ENCODE results near the gene DNM2. TPM values are rescaled to one million over a fixed set of nuclear protein-coding genes. Genes with fewer than 3 reads are reported as not detected.

DNM2 gene
- total and polyA plus RNA-seq, 9 of the 15 experiments (the other 6 are each of a cell fraction or from before 2014, with no cell fraction given) = 2.2 to 161 (median 72.6) TPM

DNA sequence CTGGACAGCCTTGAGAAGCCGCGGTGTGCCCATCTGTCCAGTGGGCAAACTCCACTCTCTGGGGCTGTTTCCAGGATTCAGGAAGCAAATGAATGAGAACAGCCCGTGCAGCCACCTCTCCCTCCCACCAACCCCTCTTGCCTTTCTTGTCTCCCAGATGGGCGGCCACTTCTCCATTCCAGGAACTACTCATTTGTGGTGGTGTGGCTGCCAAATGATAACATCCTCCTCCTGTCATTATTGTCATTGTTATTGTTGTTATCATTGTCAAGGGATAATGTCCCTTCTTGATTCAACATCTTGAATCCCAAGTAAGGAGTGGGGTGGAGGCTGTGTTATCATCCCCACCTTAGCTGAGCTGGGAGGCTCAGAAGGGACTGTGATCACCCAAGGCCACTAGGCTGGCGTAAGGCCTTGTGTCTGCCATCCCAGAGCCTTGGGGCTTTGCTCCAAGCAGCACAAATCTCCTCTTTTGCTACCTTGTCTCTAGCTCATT lies 1.6 kb downstream of the DNM2 start (continued):
- TF ChIP-seq ATF1 (CRISPR knock-in tag; IDR thresholded peaks at IDR 0.05) = no peak
- TF ChIP-seq ATF1 (tag; IDR thresholded peaks at IDR 0.05) = peak; percentile 43
- TF ChIP-seq JUND (IDR thresholded peaks at IDR 0.05; ENCODE audit: borderline replicate concordance, low read depth, low read length) = peak; percentile 62; the same call in 1 of the 2 replicates
- peak; percentile 70; the same call in 1 of the 3 replicates for TF ChIP-seq JUND (tag; IDR thresholded peaks at IDR 0.05; ENCODE audit: borderline replicate concordance, low read depth, low read length)
- TF ChIP-seq, protein P1, sequence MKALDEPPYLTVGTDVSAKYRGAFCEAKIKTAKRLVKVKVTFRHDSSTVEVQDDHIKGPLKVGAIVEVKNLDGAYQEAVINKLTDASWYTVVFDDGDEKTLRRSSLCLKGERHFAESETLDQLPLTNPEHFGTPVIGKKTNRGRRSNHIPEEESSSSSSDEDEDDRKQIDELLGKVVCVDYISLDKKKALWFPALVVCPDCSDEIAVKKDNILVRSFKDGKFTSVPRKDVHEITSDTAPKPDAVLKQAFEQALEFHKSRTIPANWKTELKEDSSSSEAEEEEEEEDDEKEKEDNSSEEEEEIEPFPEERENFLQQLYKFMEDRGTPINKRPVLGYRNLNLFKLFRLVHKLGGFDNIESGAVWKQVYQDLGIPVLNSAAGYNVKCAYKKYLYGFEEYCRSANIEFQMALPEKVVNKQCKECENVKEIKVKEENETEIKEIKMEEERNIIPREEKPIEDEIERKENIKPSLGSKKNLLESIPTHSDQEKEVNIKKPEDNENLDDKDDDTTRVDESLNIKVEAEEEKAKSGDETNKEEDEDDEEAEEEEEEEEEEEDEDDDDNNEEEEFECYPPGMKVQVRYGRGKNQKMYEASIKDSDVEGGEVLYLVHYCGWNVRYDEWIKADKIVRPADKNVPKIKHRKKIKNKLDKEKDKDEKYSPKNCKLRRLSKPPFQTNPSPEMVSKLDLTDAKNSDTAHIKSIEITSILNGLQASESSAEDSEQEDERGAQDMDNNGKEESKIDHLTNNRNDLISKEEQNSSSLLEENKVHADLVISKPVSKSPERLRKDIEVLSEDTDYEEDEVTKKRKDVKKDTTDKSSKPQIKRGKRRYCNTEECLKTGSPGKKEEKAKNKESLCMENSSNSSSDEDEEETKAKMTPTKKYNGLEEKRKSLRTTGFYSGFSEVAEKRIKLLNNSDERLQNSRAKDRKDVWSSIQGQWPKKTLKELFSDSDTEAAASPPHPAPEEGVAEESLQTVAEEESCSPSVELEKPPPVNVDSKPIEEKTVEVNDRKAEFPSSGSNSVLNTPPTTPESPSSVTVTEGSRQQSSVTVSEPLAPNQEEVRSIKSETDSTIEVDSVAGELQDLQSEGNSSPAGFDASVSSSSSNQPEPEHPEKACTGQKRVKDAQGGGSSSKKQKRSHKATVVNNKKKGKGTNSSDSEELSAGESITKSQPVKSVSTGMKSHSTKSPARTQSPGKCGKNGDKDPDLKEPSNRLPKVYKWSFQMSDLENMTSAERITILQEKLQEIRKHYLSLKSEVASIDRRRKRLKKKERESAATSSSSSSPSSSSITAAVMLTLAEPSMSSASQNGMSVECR (CRISPR knock-in tag; IDR thresholded peaks at IDR 0.05) = no peak
- no peak; a peak in 1 of 3 replicates for TF ChIP-seq CBX3 (IDR thresholded peaks at IDR 0.05; ENCODE audit: borderline replicate concordance in 1 of 2, low read length in 2 of 2)
- no peak for TF ChIP-seq PRPF4 (IDR thresholded peaks at IDR 0.05; ENCODE audit: insufficient read depth, low read depth, low read length, poor library complexity, severe bottlenecking)
- no peak for TF ChIP-seq TCFL5 (CRISPR knock-in tag; conservative IDR thresholded peaks at IDR 0.05)
- TF ChIP-seq ZC3H4 (CRISPR knock-in tag; IDR thresholded peaks at IDR 0.05; ENCODE audit: borderline replicate concordance) = no peak
- no peak for TF ChIP-seq CREBBP (IDR thresholded peaks at IDR 0.05; ENCODE audit: low read depth, low read length)
- no peak for TF ChIP-seq DIDO1 (tag; IDR thresholded peaks at IDR 0.05; ENCODE audit: low read depth)
- no peak for TF ChIP-seq U2AF1 (optimal IDR thresholded peaks at IDR 0.05; ENCODE audit: low read depth, low read length)
- no peak for TF ChIP-seq POLR3A (IDR thresholded peaks at IDR 0.05; ENCODE audit: borderline replicate concordance, extremely low read depth, insufficient read depth, insufficient read length)
- no peak for TF ChIP-seq SLC30A9 (CRISPR knock-in tag; IDR thresholded peaks at IDR 0.05)
- TF ChIP-seq, protein P2, sequence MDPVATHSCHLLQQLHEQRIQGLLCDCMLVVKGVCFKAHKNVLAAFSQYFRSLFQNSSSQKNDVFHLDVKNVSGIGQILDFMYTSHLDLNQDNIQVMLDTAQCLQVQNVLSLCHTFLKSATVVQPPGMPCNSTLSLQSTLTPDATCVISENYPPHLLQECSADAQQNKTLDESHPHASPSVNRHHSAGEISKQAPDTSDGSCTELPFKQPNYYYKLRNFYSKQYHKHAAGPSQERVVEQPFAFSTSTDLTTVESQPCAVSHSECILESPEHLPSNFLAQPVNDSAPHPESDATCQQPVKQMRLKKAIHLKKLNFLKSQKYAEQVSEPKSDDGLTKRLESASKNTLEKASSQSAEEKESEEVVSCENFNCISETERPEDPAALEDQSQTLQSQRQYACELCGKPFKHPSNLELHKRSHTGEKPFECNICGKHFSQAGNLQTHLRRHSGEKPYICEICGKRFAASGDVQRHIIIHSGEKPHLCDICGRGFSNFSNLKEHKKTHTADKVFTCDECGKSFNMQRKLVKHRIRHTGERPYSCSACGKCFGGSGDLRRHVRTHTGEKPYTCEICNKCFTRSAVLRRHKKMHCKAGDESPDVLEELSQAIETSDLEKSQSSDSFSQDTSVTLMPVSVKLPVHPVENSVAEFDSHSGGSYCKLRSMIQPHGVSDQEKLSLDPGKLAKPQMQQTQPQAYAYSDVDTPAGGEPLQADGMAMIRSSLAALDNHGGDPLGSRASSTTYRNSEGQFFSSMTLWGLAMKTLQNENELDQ (CRISPR knock-in tag; IDR thresholded peaks at IDR 0.05; ENCODE audit: borderline replicate concordance) = no peak
- TF ChIP-seq, protein P3, sequence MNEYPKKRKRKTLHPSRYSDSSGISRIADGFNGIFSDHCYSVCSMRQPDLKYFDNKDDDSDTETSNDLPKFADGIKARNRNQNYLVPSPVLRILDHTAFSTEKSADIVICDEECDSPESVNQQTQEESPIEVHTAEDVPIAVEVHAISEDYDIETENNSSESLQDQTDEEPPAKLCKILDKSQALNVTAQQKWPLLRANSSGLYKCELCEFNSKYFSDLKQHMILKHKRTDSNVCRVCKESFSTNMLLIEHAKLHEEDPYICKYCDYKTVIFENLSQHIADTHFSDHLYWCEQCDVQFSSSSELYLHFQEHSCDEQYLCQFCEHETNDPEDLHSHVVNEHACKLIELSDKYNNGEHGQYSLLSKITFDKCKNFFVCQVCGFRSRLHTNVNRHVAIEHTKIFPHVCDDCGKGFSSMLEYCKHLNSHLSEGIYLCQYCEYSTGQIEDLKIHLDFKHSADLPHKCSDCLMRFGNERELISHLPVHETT (CRISPR knock-in tag; conservative IDR thresholded peaks at IDR 0.05 in 1 of 2, IDR thresholded peaks at IDR 0.05 in 1 of 2) = no peak
- TF ChIP-seq, protein P4, sequence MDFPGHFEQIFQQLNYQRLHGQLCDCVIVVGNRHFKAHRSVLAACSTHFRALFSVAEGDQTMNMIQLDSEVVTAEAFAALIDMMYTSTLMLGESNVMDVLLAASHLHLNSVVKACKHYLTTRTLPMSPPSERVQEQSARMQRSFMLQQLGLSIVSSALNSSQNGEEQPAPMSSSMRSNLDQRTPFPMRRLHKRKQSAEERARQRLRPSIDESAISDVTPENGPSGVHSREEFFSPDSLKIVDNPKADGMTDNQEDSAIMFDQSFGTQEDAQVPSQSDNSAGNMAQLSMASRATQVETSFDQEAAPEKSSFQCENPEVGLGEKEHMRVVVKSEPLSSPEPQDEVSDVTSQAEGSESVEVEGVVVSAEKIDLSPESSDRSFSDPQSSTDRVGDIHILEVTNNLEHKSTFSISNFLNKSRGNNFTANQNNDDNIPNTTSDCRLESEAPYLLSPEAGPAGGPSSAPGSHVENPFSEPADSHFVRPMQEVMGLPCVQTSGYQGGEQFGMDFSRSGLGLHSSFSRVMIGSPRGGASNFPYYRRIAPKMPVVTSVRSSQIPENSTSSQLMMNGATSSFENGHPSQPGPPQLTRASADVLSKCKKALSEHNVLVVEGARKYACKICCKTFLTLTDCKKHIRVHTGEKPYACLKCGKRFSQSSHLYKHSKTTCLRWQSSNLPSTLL (IDR thresholded peaks at IDR 0.05) = no peak
